Right ventricle myocardium inferior (tissue), 1 donor: ENCODE data around the gene CD9. TPM values are rescaled to one million over a fixed set of nuclear protein-coding genes. Genes with fewer than 3 reads are reported as not detected.

Experiments
- ATAC-seq: fragments of 200-7000 bp; cut with Tn5 transposase; one replicate; pipeline ENCODE4 v1.9.1; 2020; ENCODE audit warnings: mild to moderate bottlenecking, moderate library complexity
- DNase-seq: peaks from one replicate; pipeline ENCODE4 v3.0.0; 2021; ENCODE audit errors: missing footprints
- intact Hi-C: fragments of 100-400 bp; cut with DNase I; formaldehyde crosslinking; loops from one replicate; pipeline ENCODE4 v1.11.0; 2022
- total RNA-seq: library from RNA; stranded (reverse); fragmentation: NEBNext Ultra II Directional; extraction: Animal tissue kit (Norgen Biotek cat#: 25700); gene quantifications from one replicate; pipeline ENCODE4 v1.2.1, GENCODE V29; 2021
- donor health status: DM: no; HTN: yes; CAD: no; lungs with severe emphysema.

The CD9 gene
- total RNA-seq, 1 donor from 2014 or later = 46.9 TPM

GRCh38 chr12:6193853-6194815 is 6.1 kb upstream of the CD9 start:
- no peak for DNase-seq
- intact Hi-C loops = no loop called here
- ATAC-seq = no peak

GRCh38 chr12:6195665-6196535 is 4.3 kb upstream of the CD9 start:
- DNase-seq (peak; percentile 81), ATAC-seq (peak; percentile 83)
- intact Hi-C loops = loop anchor here (1.0 to 5.0 kb wide), 3 partner anchors 83 to 134 kb away; no protein-coding TSS in a partner anchor

DNA sequence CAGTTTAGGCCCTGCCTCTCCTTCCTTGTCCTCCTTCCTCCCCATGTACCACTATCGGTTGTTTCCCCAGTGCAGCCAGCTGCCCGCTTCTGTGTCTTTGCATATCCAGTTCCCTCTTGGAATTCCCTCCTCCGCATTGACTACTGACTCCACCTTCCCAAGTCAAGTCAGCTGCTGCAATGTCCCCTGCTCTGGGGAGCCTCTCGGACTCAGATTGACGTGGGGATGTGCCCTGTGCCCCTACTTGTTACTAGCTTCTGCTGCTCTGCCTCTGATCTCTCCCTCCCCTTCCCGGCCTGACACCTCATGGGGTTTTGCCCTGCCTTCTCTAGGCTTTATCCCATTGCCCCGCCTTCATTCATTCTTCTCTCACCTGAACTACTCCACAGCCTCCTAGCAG is 2.1 kb upstream of the CD9 start:
- no peak for ATAC-seq
- intact Hi-C loops = loop anchor here (2.0 to 5.0 kb wide), 2 partner anchors 31 to 136 kb away; no protein-coding TSS in a partner anchor
- DNase-seq = no peak

DNA sequence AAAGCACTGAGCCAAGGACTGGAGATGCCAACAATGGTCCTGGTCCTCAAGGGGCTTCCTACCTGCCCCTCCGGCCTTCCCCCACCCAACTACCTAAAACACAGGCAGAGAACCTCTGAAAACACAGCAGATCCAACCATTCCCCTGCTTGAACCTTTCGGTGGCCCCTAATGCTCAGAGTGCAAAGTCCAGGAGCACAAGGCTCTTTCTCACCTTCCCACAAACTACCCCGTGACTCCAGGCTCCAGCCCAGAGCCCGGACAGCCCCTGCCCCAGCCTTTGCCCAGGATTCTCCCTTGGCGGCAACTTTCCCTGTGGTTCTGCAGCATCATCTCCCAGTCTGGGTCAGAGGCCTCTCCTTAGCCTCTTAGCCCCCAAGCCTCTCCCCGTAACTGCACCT is 1.6 kb upstream of the CD9 start:
- intact Hi-C loops = loop anchor here (2.0 to 5.0 kb wide), 2 partner anchors 30 to 136 kb away; no protein-coding TSS in a partner anchor
- DNase-seq (no peak), ATAC-seq (no peak)

GRCh38 chr12:6198985-6199530 is 1.1 kb upstream of the CD9 start:
- ATAC-seq = no peak
- no peak for DNase-seq

GRCh38 chr12:6199531-6200255 is 507 bp upstream of the CD9 start:
- DNase-seq (peak; percentile 79), ATAC-seq (peak; percentile 6)
- intact Hi-C loops = loop anchor here (2.0 to 5.0 kb wide), 2 partner anchors 29 to 137 kb away; no protein-coding TSS in a partner anchor

More at GRCh38 chr12:6198985-6199530, 1.1 kb upstream of the CD9 start:
- intact Hi-C loops = loop anchor here (2.0 to 5.0 kb wide), 2 partner anchors 30 to 137 kb away; no protein-coding TSS in a partner anchor

DNA sequence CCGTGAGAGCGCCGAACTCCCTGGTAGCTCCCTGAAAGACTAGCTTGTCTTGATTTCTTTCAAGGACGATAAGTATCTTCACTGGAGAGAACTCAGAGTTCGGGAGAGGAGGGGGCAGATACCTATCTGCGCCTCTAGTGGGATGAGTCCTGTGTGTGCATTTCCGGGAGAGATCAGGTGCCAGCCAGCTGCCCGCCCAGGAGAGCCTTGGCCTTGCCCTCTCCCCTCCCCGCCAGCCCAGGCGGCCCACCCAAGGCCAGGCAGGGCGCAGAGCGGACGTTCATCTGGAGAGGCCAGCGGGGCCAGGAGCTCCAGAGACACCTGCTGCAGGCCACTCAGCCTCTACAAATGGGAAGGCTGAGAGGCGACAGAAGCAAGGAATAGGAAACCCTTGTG is 1.0 kb downstream of the CD9 start:
- intact Hi-C loops = no loop called here
- DNase-seq = no peak
- no peak for ATAC-seq

DNA sequence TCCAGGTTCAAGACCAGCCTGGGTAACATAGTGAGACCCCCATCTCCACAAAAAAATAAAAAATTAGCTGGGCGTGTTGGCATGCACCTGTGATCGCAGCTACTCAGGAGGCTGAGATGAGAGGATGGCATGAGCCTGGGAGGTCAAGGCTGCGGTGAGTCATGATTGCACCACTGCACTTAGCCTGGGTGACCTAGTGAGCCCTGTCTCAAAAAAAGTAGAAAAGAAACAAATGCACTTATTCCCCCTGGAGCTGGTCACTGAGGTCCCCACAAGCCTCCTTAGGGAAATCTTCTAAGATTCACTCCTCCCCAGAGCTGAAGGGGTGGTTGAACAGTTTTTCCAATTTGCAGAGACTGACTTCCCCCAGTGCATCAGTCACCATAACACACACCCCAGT is 1.6 kb downstream of the CD9 start:
- no peak for ATAC-seq
- no peak for DNase-seq
- intact Hi-C loops = no loop called here

GRCh38 chr12:6202304-6202703 is 2.1 kb downstream of the CD9 start:
- intact Hi-C loops = no loop called here
- ATAC-seq (no peak), DNase-seq (no peak)

GRCh38 chr12:6202846-6203245 is 2.6 kb downstream of the CD9 start:
- DNase-seq = no peak
- no peak for ATAC-seq
- intact Hi-C loops = no loop called here

DNA sequence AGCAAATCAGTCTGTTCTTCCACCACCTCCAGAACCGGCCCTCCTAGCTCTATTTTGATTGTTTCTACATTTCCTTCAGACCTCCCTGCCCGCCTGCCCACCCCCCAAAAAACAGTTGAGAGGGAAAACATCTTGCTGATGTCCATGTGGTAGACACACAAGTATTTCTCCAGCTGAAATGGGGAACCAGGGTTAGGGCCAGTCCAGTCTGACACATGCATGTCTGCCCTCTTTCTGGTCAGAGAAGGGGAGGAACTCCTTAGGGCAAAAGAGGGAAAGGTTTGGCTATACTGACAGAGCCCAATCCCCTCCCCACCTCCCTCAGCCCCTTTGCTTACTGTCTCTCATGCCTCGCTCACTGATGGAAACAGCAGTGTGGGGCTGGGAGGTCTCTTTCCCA is 3.4 kb downstream of the CD9 start:
- DNase-seq (no peak), ATAC-seq (no peak)
- intact Hi-C loops = no loop called here

DNA sequence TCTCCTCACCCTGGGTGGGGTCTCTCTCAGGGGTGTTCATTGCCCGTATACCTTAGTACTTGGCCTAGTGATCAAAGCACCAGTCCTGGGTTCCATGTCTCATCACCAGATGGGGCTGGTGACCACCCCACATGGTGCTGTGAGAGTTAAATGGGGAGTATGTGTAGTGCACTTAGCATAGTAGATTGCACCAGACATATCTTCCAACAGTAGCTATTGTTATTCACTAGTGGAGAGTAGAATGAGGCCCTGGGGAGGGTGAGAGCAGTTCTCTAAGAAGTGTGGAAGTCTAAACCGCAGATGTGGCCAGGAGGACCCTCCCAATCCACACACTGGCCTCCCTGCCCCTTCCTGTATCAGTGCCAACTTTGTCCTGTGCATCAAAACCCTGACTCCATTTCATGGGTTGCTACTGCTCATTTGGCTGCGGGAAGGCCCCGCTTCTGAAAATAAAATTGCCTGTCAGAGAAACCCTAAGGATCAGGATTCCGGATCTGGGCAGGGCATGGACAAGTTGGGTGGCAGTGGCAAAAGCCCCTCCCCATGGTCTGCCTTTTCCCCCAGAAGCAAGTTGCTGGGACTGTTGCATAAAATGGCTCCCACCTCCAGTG is 4.4 kb downstream of the CD9 start:
- no peak for ATAC-seq

DNA sequence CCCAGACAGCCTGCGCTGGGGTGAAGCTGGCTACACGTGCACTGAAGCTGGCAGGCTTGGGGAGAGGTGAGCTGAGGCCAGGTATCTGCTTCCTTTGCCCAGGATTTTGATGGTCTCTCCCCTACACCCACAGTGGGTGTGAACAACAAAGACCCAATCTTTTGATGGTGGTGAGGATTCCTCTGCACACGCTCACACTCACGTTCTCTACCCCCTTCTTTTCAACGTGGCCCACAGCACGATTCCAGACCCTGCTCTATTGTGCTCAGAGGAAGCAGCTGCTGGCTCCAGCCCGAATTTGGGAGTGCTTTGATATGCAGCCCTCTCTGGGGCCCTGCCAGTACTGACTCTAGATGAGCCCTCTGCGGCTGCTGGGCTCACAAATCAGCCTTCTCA is 4.9 kb downstream of the CD9 start:
- peak; percentile 86 for DNase-seq
- intact Hi-C loops = loop anchor here (2.0 kb wide), 1 partner anchor 22 kb away; no protein-coding TSS in a partner anchor
- peak; percentile 56 for ATAC-seq

More for the DNA sequence above, 4.4 kb downstream of the CD9 start:
- DNase-seq = no peak
- intact Hi-C loops = loop anchor here (2.0 kb wide), 1 partner anchor 22 kb away; no protein-coding TSS in a partner anchor

DNA sequence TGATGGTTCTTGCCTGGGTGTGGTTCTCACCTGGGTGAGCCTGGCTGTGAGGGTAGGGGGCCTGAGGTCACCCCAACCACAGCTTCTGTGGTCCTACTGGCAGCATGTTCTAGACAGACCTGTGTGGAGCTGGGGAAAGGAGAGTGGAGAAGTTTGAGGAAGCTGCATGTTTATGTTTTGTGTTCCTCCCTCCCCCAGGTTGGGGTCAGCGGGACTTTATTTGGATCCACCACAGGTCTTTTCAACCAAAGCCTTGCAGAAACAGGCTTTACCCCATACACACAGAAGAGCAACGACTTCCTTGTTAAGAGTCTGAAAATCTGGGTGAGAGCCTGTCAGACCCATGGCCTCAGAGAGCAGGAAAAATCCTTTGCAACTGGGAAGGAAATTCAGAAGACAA is 5.6 kb downstream of the CD9 start:
- intact Hi-C loops = loop anchor here (2.0 kb wide), 1 partner anchor 21 kb away; no protein-coding TSS in a partner anchor
- DNase-seq (no peak), ATAC-seq (no peak)

GRCh38 chr12:6206327-6206726 is 6.1 kb downstream of the CD9 start:
- ATAC-seq (no peak), DNase-seq (no peak)
- intact Hi-C loops = no loop called here

- intact Hi-C loops = no loop called here
Measured at GRCh38 chr12:6207259-6207925, 7.2 kb downstream of the CD9 start.

GRCh38 chr12:6208130-6208529 is 7.9 kb downstream of the CD9 start:
- DNase-seq (no peak), ATAC-seq (no peak)
- intact Hi-C loops = no loop called here

More at GRCh38 chr12:6207259-6207925, 7.2 kb downstream of the CD9 start:
- DNase-seq (no peak), ATAC-seq (no peak)
